ENCODE results near the gene AFF1. TPM values are rescaled to one million over a fixed set of nuclear protein-coding genes. Genes with fewer than 3 reads are reported as not detected.
"Not testable (repeated sequence)": the region's sequence is repeated elsewhere in the genome, so short reads cannot be mapped to it uniquely, and the experiment has no call there.

Gene AFF1
- total RNA-seq, 6 experiments from 2014 or later: 23.8 to 39.6 (median 34.9) TPM

- ATAC-seq (no peak), DNase-seq (no peak)
- intact Hi-C loops (cut with DNase I): no loop called here
- WGBS (ENCODE audit: insufficient coverage, low coverage, low lambda C conversion rate, missing lambda C conversion rate): 53% methylated on average over 4 of the region's 4 CpGs
- Histone ChIP-seq H3K4me1 (peaks cover 0 to 50% (median 17%) of the 10 kb centered on the region in 4 donors), H3K4me3 (no peak overlapping the region), H3K27ac (no peak overlapping the region), H3K9me3 (no peaks in the 10 kb centered on the region), H3K36me3 (no peaks in the 10 kb centered on the region), H3K27me3 (no peaks in the 10 kb centered on the region)
- no peak for TF ChIP-seq POLR2A (IDR thresholded peaks at IDR 0.05)
- no peak for TF ChIP-seq CTCF (IDR thresholded peaks at IDR 0.05)
Measured at GRCh38 chr4:87036713-87037112, 101.9 kb downstream of the AFF1 start.

GRCh38 chr4:87037171-87037570, 102.4 kb downstream of the AFF1 start:
- DNase-seq; H3K36me3 ChIP-seq; H3K9me3 ChIP-seq; H3K27me3 ChIP-seq; H3K27ac ChIP-seq; H3K4me3 ChIP-seq; intact Hi-C loops (cut with DNase I); ATAC-seq: not testable (repeated sequence)
- H3K4me1 ChIP-seq: peaks cover 0 to 46% (median 15%) of the 10 kb centered on the region in 4 donors
- 31% methylated on average over 5 of the region's 7 CpGs for WGBS (ENCODE audit: insufficient coverage, low coverage, low lambda C conversion rate, missing lambda C conversion rate)

- no peak for TF ChIP-seq POLR2A (IDR thresholded peaks at IDR 0.05)
- TF ChIP-seq CTCF (IDR thresholded peaks at IDR 0.05): no peak
- Histone ChIP-seq H3K27ac (no peak overlapping the region), H3K4me3 (no peak overlapping the region), H3K27me3 (no peaks in the 10 kb centered on the region), H3K9me3 (peaks cover 0 to 3% (median 0%) of the 10 kb centered on the region in 4 donors), H3K4me1 (peaks cover 0 to 41% (median 11%) of the 10 kb centered on the region in 4 donors), H3K36me3 (no peaks in the 10 kb centered on the region)
- intact Hi-C loops (cut with DNase I): no loop called here
- no peak for ATAC-seq
- WGBS (ENCODE audit: insufficient coverage, low coverage, low lambda C conversion rate, missing lambda C conversion rate): 58% methylated on average over 5 of the region's 5 CpGs
- DNase-seq: no peak
Measured at GRCh38 chr4:87037671-87038334, 103.0 kb downstream of the AFF1 start.

- TF ChIP-seq POLR2A (IDR thresholded peaks at IDR 0.05) (no peak), CTCF (IDR thresholded peaks at IDR 0.05) (no peak)
- intact Hi-C loops (cut with DNase I): no loop called here
- 27% methylated on average over 5 of the region's 8 CpGs for WGBS (ENCODE audit: insufficient coverage, low coverage, low lambda C conversion rate, missing lambda C conversion rate)
- Histone ChIP-seq H3K27me3 (no peaks in the 10 kb centered on the region), H3K4me3 (no peak overlapping the region), H3K36me3 (no peaks in the 10 kb centered on the region), H3K4me1 (peaks cover 0 to 39% (median 6%) of the 10 kb centered on the region in 4 donors), H3K9me3 (peaks cover 0 to 3% (median 0%) of the 10 kb centered on the region in 4 donors), H3K27ac (peak overlapping the region in 1 of 3 donors; percentile 17)
- ATAC-seq (peak; percentile 37 to 56 (median 48)), DNase-seq (peak in 1 of 3 donors; percentile 44)
Measured at GRCh38 chr4:87038837-87039615, 104.2 kb downstream of the AFF1 start.

GRCh38 chr4:87041141-87041540, 106.3 kb downstream of the AFF1 start:
- peaks cover 0 to 54% (median 14%) of the 10 kb centered on the region in 4 donors for H3K4me1 ChIP-seq
- no peaks in the 10 kb centered on the region for H3K27me3 ChIP-seq
- ATAC-seq (peak in 3 of 4 donors; percentile 53 to 65 (median 58)), DNase-seq (no peak)
- peaks cover 0 to 3% (median 0%) of the 10 kb centered on the region in 4 donors for H3K9me3 ChIP-seq
- H3K4me3 ChIP-seq: no peak overlapping the region
- TF ChIP-seq POLR2A (IDR thresholded peaks at IDR 0.05) (no peak), CTCF (IDR thresholded peaks at IDR 0.05) (no peak)
- no peaks in the 10 kb centered on the region for H3K36me3 ChIP-seq
- WGBS (ENCODE audit: insufficient coverage, low coverage, low lambda C conversion rate, missing lambda C conversion rate): no CpG with 5 or more reads among the region's 3 CpGs
- intact Hi-C loops (cut with DNase I): no loop called here
- H3K27ac ChIP-seq: peak overlapping the region in 1 of 3 donors; percentile 38
